Measurements from ENCODE around the gene POLR2I. TPM values are rescaled to one million over a fixed set of nuclear protein-coding genes. Genes with fewer than 3 reads are reported as not detected.

Gene POLR2I
- 10 to 100 TPM; 43.2 to 61.0 (median 48.4) TPM for polyA plus RNA-seq (ENCODE audit: insufficient read length in 4 of 4)

DNA sequence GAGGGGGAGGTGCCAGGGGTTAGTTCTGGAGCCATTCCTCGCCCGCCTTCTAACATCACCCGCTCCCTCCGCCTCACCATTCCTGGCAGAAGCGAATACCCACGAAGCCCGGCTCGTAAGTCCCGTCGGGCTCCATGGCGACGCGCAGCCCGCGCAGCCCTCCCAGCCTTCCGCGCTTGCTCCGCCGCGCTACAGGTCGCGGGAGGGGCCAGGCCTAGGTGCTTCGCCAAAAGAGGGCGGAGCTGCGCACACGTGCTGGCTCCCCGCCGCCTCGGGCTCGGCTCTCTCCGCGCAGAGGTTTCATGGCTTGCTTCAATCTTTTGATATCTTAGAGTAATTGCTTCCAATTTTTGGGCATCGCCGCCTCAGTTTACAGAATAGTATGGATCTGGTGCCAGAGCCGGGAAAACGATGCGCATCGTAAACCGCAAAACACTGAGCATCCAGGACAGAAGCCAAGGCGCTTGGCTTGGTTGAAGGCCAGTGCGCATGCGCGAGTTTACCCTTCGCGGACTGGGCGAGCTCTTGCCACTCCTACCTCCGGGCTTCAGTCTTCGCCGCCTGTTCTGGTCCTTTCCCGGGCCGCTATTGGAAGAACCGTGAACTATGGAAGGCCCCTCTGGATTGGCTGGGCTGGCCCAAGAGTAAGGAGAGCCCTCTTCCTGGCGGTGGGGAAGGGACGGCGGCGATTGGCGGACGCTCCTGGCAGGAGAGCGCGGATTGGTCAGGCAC lies at the start of gene POLR2I:
Gene POLR2I, minus strand, starts transcription at position 155 of the 732 bp plus-strand sequence. Its CDS starts 19 bp downstream, at position 136.
- peak; percentile 99 for DNase-seq (ENCODE audit: low read depth in 4 of 4, low spot score in 3 of 4)

DNA sequence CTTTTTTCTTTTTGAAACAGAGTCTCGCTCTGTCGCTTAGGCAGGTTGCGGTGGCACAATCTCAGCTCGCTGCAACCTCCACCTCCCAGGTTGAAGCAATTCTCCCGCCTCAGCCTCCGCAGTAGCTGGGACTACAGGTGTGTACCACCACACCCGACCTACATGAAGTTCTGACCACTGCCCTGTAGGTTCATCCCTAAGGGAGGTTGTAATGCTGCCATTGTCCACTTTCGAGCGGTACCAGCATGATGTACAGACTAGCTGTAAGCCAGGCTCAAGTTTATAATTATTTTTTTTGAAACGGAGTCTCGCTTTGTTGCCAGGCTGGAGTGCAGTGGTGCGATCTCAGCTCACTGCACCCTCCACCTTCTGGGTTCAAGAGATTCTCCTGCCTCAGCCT lies 49.1 kb upstream of the POLR2I start:
- no peak for DNase-seq (ENCODE audit: low read depth in 4 of 4, low spot score in 3 of 4)

DNA sequence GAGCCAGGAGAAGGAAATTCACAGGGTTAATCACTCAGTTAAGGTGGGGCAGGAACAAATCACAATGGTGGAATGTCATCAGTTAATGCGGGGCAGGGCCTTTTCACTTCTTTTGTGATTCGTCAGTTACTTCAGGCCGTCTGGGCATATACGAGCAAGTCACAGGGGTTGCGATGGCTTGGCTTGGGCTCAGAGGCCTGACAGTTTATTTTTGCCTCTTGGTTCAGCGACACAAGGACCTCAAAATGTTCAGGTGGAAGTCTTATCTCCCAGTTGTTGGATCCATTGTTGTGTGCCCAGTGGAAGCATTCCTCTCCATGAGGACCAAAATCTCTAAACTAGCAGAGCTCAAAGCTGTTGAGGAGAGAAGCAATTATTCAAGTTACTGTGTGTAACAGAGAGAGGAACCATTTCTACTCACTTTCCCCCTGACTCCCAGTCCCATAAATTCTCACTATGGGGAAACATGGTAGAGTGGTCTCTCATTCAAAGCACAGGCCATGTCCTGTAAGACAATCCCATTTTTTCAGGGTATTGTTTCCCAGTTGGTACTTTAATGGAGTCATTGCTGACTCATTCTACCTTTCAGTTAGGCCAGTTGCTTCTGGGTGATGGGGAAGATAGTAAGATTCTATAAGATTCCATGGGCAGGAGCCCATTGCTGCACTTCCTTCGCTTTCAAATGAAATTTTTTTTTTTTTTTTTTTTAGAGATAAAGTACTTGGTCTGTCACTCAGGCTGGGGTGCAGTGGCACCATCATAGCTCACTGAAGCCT lies 46.3 kb upstream of the POLR2I start:
- no peak for DNase-seq (ENCODE audit: low read depth in 4 of 4, low spot score in 3 of 4)

DNA sequence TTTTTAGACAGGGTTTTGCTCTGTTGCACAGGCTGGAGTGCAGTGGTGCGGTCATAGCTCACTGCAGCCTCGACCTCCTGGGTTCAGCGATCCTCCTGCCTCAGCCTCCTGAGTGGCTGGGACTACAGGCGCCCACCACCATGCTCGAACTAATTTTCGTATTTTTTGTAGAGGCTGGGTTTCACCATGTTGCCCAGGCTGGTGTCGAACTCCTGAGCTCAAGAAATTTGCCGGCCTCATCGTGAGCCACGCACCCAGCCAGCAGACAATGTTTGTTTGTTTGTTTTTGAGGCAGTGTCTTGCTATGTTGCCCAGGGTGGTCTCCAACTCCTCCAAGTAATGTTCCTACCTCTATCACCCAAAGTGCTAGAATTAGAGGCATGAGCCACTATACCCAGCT lies 38.5 kb upstream of the POLR2I start:
- DNase-seq (ENCODE audit: low read depth in 4 of 4, low spot score in 3 of 4): no peak

DNA sequence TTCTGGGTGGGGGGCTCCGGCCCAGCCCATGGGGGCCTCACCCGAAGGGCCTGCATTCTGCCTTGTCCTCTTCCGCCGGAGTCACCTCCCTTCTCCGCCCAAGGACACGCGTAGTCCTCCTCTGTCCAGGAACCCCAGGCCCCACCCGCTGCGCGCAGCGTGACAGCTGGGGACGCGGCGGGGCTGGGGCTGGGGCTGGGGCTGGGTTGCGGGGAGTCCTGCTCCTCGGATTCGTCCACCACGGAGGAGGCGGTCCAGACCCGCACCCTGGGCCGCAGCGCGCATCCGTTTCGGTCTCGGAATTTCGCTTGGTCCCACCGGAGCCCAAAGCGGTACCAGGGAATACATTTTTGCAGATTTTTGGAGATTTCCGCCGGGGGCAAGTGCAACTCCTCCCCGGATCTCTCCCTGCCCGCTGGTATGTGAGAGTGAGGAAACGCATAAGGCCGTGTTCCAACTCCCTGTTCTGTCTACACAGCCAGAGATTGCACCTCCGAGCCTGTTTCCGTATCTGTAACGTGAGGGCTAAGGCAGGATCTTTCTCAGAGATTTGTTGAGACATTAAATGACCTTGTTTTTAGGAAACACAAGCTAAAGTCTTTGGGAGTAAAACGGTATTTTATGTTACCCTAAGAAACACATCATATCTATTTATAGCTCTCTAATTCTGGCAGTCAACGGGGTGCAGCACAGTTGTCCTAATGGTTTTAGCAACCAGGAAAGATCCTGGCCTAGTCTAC lies 37.8 kb upstream of the POLR2I start, which contains the start of gene COX7A1:
Gene COX7A1, minus strand, starts transcription at position 96 of the 740 bp plus-strand sequence. Its CDS starts 40 bp downstream, at position 56.
- peak in 2 of 4 donors; percentile 24 to 26 for DNase-seq (ENCODE audit: low read depth in 4 of 4, low spot score in 3 of 4)

DNA sequence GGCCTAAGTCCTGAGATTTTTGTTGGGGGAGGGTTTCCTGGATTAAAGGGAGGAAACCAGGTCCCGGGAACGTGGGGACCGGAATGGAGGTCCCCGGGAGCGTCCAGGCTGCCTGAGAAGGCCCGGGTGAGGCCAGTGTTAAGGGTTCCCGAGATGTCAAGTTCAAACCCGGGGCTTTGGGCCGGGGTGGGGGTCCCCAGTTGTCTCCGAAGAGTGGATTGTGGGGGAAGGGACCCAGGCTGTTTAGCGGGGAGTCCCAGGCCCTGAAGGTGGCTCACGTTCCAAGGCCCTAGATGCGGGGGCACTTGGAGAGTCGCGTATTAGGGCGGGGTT lies 37.3 kb upstream of the POLR2I start:
- DNase-seq (ENCODE audit: low read depth in 4 of 4, low spot score in 3 of 4): no peak

DNA sequence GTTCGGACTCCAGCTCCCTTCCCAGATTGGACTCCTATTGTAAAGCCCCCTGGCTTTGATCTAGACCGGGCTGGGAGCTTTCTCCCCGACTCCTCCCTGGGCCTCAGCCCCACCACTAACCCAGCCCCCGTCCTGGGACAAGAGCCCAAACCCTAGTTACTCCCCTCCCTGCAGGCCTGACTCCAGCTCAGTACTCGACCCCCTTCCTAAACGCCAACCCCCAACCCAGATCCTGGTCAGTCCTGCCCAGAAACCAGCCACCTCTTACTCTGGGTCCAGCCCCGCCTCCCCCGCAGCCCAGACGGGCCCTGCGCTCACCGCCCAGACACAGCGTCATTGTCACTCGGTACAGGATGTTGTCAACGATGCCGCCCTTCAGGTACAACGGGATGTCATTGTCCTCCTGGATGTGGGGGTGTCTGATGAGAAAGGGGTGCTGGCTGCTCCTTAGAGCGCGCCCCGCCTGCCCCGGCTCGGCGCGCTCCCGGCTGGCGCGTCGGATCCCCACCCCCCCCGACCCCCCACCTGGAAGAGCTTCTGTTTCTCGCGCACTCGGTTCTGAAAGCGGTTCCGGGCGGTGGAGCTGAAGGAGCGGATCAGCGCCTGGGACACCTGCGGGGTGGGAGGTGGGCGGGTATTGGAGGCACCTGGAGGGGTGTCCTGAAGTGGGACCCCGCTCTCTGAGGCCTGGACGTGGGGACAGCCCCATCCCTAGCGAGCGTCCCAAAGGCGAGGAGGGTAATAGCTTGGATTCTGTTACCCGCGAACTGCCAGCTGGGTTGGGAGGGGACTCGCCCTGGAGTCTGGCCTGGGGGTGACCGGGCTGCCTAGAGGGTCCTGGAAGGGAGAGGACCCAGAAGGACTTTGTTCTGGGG lies 36.7 kb upstream of the POLR2I start:
- peak in 2 of 4 donors; percentile 31 to 45 for DNase-seq (ENCODE audit: low read depth in 4 of 4, low spot score in 3 of 4)

DNA sequence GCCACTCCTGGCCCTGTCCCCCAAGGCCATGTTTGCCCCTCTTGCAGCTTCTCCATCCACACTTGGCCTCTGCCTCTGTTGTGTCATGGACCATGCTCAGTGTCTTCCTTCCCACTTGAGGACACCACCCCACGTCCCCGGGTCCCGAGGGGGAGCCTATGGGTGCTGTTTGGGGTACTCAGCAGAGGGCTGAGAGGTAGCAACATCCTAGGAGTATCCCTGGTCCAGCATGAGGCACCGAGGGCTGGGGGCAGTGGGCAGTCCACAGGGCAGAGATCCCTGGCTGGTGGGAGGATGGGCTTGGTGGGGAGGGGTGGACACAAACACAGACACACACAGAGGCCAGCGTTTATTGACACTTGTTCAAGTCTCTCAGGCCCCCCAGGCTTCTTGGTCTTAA lies 35.9 kb upstream of the POLR2I start:
- no peak for DNase-seq (ENCODE audit: low read depth in 4 of 4, low spot score in 3 of 4)

DNA sequence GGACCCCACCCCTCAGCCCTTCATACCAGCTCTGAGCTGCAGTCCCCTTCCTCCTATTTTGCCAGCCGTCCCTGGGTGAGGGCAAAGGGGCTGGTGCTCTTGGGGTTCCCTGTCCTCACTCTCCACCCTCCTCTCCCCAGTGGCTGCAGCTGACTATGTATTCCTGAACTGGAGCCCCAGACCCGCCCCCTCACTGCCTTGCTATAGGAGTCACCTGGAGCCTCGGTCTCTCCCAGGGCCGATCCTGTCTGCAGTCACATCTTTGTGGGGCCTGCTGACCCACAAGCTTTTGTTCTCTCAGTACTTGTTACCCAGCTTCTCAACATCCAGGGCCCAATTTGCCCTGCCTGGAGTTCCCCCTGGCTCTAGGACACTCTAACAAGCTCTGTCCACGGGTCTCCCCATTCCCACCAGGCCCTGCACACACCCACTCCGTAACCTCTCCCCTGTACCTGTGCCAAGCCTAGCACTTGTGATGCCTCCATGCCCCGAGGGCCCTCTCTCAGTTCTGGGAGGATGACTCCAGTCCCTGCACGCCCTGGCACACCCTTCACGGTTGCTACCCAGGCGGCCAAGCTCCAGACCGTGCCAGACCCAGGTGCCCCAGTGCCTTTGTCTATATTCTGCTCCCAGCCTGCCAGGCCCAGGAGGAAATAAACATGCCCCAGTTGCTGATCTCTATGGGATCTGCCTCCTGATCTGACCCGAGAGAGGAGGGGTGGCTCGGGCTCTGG lies 35.2 kb upstream of the POLR2I start:
- DNase-seq (ENCODE audit: low read depth in 4 of 4, low spot score in 3 of 4): no peak

DNA sequence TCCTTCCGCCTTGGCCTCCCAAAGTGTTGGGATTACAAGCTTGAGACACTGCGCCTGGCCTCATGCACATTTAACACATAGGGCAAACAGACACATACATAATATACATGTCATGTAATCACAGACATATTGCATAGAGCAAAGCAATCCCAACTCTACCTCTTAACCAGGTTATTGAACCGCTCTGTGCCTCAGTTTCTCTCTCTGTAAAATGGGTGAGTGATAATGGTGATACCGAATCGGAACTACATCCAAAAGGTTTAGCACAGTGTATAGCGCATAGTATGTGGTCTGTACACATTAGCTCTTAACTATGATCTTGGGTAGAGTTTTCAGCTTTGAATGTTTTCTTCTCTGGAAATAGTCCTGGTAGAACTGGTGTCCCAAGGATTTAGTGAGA lies 29.9 kb upstream of the POLR2I start:
- DNase-seq (ENCODE audit: low read depth in 4 of 4, low spot score in 3 of 4): no peak

DNA sequence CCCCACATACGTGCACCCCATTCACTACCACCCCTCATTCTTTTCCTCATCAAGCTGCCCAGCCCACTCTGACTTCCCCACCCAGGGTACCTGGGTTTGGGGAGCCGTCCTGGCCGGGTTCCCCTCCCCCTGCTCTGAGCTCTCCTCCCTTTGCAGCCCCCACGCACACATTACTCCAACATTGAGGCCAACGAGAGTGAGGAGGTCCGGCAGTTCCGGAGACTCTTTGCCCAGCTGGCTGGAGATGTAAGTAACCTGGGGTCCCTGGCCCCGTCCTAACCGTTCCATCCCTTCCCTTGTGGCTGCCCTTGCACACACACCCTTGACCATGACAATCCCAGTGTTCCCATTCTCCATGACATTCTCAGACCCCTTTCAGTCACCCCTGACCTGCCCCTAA lies 27.8 kb upstream of the POLR2I start:
- DNase-seq (ENCODE audit: low read depth in 4 of 4, low spot score in 3 of 4): no peak

DNA sequence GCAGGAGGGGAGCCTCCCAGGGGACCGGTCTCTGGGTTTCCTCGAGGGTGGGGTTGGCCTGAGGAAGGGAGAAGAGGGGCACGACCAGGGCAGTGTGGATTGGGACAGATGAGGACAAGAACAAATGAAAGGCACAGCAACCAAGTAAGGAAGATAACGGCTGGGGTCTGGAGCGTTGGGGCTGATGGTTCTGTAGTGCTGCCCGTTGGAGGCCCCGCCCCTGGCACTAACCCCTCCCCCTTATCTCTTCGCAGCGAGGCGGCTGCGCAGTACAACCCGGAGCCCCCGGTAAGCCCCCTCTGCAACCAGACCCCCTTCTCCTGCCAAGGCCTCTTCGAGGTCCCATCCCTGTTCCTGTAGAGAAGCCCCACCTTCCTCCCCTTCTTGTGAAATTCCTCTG lies 27.4 kb upstream of the POLR2I start:
- no peak for DNase-seq (ENCODE audit: low read depth in 4 of 4, low spot score in 3 of 4)

DNA sequence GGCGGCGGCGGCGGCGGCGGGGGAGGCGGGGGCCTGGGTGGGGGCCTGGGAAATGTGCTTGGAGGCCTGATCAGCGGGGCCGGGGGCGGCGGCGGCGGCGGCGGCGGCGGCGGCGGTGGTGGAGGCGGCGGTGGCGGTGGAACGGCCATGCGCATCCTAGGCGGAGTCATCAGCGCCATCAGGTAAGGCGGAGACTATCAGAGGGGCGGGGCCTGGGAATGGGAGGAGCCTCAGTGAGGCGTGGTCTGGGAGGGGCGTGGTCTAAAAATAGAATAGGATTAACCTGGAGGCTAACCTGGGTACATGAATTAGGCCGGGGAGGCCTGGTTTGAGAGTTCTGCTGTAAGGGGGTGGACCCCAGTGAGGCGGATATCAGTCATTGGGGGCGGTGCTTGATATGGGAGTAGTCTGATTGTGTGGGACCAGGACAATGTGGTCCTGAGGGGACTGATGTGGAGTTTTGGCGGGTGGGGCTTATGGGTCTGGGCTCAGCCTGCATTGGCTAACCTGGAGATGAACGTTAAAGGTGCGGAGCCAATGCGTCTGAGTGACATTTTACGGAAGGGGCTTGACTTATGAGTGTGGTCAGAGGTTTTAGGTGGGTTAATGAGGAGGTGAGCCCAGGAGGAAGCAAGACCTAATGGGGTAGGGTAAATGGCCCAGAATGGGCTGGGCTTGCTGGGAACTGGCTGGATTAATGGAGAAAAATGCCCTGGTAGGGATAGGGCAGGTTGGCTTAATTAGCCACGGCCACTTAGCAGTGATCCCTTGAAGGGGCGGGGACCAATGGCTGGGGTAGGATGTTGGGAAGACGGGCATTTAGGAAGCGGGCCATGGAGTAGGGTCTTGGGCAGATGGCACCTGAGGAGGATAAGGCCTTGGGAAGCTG lies 26.6 kb upstream of the POLR2I start:
- peak in 3 of 4 donors; percentile 49 to 70 (median 64) for DNase-seq (ENCODE audit: low read depth in 4 of 4, low spot score in 3 of 4)

DNA sequence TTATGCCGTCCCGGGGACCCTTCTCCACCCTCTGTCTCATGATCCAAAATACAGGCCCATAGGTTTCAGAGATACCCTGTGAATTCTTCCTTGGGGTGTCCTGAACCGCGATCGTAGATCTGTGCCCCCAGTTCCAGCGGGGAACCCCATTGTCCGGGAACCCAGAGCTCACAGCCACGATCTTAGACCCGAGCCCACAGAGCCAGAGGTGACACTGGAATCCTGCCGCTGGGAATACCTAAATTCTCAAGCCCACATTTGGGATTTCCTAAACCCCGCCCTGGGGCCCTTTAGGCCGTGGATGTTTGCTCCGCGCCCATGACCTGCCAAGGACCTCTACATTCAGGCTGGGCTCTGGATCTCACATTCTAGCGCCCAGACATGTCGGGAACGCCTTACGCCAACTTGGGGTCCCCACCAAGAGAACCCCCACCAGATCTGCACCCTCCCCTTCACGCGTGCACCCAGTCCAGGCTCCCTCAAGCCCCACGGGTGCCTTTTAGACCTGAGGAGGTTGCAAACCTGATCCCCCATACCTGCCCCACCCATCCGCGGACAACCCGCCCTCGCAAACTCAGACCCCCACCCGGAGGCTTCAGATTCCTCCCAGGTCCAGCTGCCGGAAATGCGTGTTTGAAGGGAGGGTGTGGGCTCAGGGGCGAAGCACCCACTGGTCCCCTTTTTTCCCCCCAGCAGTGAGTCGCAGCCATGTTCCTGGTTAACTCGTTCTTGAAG lies 25.8 kb upstream of the POLR2I start:
- DNase-seq (ENCODE audit: low read depth in 4 of 4, low spot score in 3 of 4): peak in 1 of 4 donors; percentile 28

DNA sequence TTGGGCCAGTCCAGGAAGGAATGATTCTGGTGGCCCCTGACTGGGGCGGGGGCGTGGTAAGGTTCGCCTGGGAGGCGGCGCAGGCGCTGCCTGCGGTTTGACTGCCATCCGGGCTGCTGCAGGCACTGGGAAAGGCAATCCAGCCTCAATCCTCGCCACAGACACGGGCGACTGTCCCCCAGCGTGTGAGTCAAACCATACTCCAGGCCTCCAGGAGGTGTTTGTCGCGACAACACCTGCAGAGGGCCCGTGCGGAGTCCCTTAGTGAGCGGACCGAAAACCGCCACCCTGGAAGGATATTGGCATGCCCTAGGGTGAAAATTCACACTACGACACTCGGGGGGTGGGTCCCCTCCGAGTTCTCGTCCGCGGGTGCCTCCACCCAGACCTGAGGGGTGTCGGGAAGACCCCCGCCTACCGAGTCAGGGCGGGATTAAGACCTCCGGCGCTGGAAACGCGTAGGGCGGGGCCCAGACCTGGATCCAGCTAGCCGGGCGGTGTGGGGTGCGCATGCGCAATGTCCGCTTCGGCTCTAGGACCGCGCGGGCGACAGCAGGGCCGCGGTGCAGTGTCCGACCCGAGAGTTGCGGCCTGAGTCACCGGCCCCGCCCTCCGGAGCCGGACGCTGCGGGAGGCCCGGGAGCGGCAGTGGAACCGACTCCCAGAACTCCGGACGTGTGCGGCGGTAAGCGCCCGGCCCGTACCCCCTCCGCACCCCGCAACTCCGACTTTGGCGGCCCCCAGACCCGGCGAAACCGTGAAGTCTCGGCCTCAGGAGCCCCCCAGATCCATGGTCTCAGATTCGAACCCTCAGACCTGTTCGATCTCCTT lies 25.0 kb upstream of the POLR2I start, which contains the start of gene CAPNS1:
Gene CAPNS1, plus strand, starts transcription at position 594 of the 831 bp plus-strand sequence. CDS start 946 bp downstream, outside the sequence.
- peak; percentile 95 to 97 (median 96) for DNase-seq (ENCODE audit: low read depth in 4 of 4, low spot score in 3 of 4)

DNA sequence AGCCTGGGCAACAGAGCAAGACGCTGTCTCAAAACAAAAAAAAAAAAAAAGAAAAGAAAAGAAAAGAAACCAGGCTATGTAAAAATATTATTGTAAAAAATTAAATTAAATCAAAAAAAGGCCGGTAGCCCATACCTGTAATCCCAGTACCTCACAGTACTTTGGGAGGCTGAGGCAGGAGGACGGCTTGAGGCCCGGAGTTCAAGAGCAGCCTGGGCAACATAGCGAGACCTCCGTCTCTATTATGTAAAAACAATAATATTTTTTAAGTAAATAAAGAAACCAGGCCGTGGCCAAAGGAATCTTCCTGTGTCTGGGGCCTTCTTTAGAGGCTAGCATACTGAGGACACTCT lies 24.4 kb upstream of the POLR2I start:
- DNase-seq (ENCODE audit: low read depth in 4 of 4, low spot score in 3 of 4): no peak

All from right renal pelvis (tissue), 4 donors.